Activated CD4-positive, alpha-beta T cell treated with anti-CD3 and anti-CD28 coated beads, Interleukin-2, amount 50 U/mL, for 4 hours (primary cell): ENCODE data around the gene WWOX.

Experiments used
- DNase-seq, 2 experiments: peaks; one replicate each; pipeline ENCODE4 v3.0.0-alpha.2; 2020

The WWOX gene

DNA sequence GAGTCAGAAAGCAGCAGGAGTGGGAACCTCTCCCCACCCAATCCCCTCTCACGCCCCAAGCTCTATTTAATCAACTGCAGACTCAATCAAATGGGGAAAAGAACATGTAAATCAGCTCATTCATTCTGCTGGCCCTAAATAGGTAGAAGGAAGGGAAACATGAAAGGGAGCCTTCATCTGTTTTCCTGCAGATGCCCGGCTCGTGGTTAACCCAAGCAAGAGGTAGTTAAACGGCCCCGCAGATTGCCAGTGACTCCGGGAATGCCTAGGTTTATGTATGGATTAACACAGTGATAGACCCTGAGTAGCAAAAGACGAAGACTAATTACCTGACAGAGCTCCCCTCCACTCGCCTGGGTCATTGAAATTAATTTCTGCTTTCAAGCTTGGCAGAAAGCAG is 542.0 kb downstream of the WWOX start:
- DNase-seq, result no peak

DNA sequence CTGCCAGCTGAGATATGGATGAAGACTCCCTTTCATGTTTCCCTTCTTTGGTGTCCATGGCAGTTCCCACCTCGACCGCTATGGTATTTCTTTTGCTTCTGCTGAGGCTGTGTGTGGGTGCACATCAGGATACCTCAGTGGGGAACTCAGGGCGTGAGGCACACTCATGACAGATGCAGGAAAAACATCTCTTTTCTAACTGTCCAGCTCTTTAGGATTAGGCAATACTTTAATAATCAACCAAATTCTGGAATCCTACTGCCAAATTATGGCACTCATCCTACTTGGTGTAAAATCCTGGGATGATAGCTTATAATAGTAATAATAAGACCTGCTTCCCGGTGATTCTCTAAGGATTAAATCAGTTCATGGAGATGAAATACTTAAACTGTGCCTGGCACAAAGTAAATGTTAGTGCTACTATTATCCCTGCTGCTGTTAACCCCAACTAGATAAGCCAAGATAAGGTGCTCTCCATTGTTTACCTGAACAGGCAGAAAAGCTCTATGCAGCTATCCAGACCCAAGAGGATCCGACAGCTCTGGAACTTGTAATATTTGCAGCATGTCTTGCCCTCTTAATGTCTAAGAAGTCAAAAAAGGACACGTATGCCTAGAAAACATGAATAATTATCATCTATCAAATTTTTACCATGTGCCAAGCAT is 543.3 kb downstream of the WWOX start:
- DNase-seq, result no peak

DNA sequence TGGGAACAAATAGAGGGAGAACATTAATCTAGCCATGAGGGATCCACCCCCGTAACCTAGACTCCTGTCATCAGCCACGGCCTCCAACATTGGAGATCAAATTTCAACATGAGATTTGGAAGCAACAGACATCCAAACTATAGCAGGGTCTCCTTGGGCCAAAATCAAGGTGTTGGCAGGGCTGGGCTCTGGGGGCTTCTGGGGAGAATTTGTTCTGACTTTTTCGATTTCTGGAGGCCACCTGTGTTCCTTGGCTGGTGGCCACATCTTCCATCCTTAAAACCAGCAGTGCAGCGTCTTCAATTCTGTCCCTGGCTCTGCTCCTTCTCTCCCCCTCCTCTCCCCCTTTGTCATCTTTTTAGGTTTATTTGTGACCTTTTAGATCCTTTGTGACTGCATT is 546.2 kb downstream of the WWOX start:
- DNase-seq, result no peak

DNA sequence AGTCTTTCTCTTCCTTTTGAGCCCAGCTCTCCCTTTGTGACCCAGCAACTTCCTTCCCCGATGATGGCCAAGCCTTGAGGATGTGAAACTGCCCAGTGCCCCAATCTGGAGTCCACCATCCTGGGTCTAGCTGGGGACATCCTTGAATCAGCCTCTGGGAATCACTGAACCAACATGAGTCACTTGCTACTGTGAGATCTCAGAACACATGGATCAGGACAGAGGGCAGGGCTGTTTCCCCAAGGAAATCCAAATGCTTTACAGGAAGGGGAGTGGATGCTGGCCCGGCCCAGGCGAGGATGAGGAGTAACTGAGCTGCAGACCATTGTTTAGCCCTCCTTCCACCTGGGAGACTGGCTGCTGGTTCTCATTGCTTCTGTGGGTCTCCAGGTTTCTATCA is 547.6 kb downstream of the WWOX start:
- DNase-seq, result no peak

DNA sequence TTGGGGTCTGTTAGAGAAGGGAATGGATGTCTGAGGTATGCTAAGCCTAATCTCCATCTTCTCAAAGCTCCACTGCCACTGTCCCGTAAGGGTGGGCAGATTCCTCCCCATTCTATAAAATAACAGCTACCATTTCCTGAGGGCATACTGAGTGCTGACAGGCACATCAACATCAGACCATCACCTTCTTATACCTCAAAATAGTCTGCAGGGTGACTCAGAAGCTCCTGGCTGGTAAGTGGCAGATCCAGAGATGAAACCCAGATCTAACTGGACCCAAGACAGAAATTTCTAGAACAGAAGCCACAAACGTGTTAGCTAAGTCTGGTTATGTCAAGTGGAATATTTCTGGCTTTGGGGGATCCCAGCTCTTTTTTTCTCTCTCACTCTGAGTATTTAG is 548.0 kb downstream of the WWOX start:
- DNase-seq, result no peak

DNA sequence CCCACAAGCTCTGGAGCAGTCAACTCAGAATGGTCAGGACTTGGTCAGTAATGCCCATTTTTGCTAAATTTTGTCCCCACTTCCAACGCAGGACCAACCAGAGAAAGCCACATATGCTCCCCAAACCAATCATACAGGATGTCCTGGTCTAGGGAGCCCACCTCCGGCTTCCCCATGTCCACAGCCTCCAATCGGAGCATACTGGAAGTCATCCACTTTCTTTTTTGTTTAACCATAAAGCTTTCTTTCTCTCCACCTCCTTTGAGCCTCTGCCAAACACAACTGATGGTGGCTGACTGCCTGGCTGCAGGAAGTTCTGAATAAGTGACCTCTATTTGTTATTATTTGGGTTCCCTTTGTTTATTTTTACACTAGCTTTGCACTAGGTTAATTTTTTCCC is 549.1 kb downstream of the WWOX start:
- no peak for DNase-seq

DNA sequence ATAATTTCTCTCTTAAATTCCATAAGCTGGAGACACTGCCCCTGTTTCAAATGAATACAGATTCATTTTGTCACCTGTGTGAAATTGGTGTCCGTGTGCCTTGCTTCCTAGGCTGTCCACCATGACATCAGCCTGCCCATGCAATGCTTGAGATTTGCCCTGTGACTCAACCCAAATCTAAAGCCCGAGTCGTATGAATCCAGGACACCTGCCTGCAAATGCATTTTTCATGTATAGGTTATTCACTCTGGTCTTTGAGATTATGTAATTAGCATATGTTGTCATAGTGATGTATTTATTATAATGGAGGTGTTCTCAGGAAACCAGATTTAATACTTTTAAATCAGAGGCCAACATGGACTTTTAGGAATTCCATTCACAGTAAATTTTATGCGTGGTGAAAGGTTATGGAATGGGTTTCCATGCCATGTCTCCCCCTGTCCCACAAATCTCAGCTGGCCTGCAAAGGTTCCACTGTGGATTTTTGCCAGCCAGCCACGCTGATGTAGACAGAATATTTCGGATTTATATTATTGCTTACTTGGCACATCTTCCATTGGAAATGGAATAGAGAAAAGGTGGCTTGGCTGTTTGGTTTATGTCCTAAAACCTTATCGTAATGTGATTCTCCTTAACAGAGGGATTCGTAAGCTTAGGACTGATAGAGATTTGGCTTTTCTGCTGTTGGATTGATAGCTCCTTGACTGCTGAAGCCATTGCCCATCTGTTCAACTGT is 551.1 kb downstream of the WWOX start:
- no peak for DNase-seq

DNA sequence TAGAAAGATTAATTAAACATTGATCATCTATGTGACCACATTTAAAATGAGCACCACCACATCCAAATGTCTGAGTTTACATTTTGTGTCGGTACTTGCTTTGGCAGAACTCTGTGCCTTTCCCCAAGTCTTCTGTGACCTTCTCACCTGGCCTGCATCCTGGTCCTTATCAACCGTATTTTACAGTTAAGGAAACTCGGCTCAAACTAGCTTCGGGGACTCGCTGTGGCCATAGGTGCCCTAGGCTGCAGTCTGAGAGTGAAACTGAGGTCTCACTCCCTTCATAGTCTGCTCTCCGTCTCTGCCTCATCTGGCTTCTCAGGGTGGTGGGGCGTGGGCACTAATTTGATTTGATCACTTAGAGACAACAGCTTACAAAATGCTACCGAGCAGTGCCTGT is 555.5 kb downstream of the WWOX start:
- no peak for DNase-seq

DNA sequence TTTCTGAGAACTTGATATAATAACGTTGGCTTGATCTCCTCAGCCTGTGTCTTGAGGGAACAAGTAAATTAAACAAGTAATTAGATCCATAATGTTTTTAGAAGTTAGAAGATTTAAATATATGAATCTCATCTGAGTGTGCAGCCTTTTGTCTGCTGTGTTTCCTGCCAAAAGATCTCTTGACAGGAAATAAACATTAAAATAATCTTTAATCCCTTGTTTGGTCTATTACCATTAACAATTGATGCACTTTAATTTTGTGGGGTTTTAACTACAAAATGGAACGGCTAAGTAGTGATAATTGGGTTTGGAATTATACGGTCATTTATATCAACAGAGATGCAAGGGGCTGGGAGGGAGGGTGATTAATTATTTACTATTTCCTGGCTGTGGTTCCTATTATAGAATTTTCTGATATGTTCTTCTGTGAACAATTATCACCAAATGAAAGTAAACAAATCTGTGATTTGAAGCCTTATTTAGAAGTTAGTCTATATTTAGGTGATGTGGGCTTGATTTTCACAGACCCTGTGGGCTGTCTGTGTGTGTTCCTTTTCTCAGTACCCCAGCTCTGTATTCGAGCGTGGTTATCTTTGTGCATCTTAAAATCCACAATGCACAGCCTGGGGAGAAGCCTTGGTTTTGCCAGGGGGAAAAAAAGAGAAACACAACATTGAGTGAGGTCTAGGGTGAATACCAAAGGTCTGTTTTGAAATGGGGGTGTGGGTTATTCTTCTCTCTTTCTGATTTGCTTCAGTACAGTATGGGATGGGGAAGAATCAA is 556.1 kb downstream of the WWOX start:
- no peak for DNase-seq

- DNase-seq, result no peak
Measured at GRCh38 chr16:78656887-78657286, 557.4 kb downstream of the WWOX start.

DNA sequence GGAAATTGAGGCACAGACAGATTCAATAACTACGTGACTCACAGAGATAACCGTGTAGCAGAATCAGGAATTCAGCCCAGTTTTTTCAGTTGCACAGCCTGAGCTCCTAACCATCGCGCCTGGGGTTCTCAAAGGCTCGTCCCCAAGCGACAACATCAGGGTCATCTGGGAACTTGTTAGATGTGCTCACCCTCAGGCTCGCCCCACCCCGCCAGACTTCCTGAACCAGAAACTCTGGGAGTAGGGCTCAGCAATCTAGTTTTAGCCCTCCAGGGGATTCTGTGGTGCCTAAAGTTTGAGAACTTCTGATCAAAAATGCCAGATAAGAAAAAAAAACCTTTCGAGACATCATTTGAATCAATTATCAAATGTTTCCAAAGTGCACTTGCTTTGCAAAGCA is 559.8 kb downstream of the WWOX start:
- DNase-seq, result no peak

GRCh38 chr16:78659668-78660217 is 560.3 kb downstream of the WWOX start:
- no peak for DNase-seq

GRCh38 chr16:78660795-78661194 is 561.3 kb downstream of the WWOX start:
- no peak for DNase-seq

DNA sequence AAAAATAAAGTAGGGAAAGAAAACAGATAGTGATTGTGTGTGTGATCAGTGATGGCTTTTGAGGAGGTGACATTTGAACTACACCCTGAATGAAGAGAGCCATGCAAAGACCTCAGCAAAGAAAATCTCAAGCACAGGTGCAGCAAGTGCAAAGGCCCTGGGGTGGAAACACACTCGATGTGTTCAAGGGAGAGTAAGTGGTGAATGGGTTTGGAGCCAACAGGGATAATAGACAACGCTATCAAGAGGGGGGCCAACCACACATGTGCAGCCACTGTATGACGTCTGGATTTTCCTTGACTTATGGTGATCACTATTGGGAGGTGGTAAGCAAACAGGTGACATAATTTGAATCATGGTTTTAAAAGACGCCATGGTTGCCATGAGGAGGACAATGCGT is 564.2 kb downstream of the WWOX start:
- DNase-seq, result no peak

DNA sequence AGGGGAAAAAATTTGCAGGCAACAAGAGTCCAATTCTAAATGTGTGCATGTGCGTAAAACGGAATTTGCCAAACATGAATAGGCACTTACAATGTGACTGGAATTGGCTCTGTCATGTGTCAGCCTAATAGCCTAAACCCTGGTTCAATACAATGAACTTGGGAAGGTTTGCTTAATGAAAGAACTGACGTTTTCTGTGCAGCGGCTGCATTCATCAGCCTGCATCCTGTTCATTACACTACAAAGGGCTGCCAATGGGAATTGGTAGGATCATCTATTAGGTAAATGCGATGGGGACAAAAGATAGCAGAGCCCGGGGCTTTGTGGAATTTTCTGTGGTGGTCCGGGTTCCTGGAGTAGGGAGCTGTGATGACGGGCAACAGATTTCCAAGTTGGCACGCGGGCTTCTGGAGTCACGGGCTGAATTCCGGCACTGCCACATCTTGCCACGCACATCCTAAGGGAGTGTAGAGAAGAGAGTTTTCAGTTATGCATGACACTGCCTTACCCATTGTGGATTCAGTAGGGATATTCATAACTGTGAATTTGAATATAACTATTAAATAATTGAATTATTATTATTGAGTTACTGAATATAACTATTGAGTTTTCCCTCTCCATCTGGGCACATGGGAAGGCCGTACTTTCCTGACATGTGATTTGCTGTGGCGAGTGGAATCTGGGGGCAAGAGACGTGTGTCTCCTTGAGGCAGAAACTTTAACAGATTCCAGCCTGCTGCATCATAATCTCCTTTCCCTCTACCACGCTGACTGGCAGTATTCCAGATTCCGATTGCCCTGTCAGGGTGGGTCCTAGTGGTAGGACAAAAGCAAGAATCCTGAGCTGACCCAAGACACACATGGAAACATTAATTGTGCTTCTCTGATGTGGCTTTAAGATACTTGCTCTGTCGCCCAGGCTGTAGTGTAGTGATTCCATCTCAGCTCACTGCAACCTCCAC is 565.6 kb downstream of the WWOX start:
- DNase-seq, result no peak

GRCh38 chr16:78666318-78666717 is 566.9 kb downstream of the WWOX start:
- DNase-seq, result no peak

GRCh38 chr16:78667675-78668074 is 568.2 kb downstream of the WWOX start:
- no peak for DNase-seq

DNA sequence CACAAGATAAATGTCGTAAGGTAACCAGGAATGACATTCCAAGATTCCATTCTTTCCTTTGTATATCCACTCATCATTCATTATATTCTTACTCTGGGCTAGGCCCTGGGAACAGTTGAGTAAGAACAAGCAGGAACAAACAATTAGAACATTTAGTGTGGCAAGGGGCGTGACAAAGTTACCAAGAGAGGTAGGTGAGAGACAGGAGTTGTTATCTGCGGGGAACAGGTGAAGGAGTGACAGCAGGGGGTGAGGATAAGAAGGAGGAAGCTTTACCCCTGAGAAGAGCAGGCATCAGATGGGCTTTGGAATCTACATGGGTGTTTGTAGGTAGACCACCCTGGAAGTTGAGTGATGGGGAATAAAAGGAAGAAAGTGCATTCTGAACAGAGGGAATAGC is 568.9 kb downstream of the WWOX start:
- no peak for DNase-seq

DNA sequence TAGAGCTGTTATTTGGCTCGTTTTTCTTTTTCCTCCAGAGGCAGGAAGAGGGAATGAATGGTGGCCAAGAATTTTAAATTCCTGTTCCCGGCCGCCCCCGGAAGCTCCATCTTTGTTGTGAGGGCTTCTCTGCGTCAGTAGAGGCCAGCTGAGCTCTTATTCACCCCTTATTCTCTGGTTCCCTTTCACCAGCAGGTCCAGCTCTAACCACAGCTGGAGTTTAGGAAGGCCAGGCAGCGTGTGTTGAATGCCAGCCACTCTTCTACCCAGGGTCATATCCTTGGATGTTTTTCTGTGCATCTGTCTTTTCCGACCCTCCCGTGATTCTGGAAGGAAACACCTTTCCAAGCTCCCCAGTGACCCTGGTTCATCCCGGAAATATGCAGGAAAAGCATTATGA is 570.5 kb downstream of the WWOX start:
- DNase-seq, result no peak

- DNase-seq, result no peak
Measured at GRCh38 chr16:78672779-78673556, 573.5 kb downstream of the WWOX start.

DNA sequence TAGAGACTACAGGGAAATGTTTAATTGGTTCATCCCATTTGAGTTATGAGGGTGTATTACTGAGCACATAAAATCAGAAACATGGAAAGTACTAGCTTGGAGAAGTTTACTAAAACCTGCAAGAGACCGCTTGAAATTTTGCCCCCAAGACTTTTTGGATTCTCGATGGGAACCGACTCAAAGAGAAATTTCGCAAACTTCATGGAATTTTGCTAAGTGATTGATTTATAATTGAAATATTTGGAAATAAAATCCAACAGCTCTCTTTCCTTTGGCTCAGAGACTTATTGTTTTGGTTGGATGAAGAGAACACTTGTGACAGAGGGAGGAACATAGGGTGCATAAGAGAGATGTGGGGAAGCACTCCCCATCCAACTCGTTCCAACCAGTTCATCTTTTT is 574.4 kb downstream of the WWOX start:
- no peak for DNase-seq

DNA sequence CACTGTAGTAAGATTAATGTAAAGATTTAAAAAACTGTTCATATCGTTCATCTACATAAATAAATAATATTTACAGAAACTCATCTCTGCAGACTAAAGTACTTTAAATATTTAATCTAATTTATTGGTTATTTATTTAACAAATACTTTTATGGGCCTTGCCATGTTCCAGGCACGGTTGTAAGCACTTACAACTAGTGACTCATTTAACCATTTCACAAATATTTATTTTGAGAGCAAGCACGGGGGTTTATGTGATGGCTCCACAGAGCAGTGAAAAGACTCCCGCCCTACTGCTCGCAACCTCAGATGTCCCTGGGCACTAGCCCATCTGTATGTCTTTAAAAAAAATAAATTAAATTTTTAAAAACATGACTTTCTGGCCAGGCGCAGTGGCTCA is 575.9 kb downstream of the WWOX start:
- no peak for DNase-seq
